Fibroblast of lung (primary cell): ENCODE data around the gene NEUROD1. TPM values are rescaled to one million over a fixed set of nuclear protein-coding genes. Genes with fewer than 3 reads are reported as not detected.

Experiments used
- DNase-seq, 2 donors: peaks; one replicate each; pipeline versions ENCODE4 v3.0.0 to v3.0.0-alpha.2; 2010; ENCODE audit warnings: low read depth in 2 of 2
- H2AFZ ChIP-seq: 2 replicates; pipeline ENCODE4 v1.5.1; 2012; ENCODE audit warnings: low read length, control low read depth, inconsistent platforms
- H3K27ac ChIP-seq: 2 replicates; pipeline ENCODE4 v1.5.1; 2011; ENCODE audit warnings: low read length, control low read depth; ENCODE audit not compliant: insufficient read depth
- H3K27me3 ChIP-seq: 2 replicates; pipeline ENCODE4 v1.5.1; 2011; ENCODE audit warnings: mild to moderate bottlenecking, low read length; ENCODE audit not compliant: control insufficient read depth, insufficient read depth
- H3K36me3 ChIP-seq: 2 replicates; pipeline ENCODE4 v1.5.1; 2011; ENCODE audit warnings: low read length; ENCODE audit not compliant: control insufficient read depth, insufficient read depth
- H3K4me1 ChIP-seq: 2 replicates; pipeline ENCODE4 v1.5.1; 2011; ENCODE audit warnings: low read length; ENCODE audit not compliant: control insufficient read depth, insufficient read depth; ENCODE audit errors: extremely low read depth
- H3K4me2 ChIP-seq: 2 replicates; pipeline ENCODE4 v1.5.1; 2011; ENCODE audit warnings: low read length, control low read depth; ENCODE audit not compliant: insufficient read depth; ENCODE audit errors: extremely low read depth
- H3K4me3 ChIP-seq, 4 experiments: fragments of 200-600 bp in 1 of 4; sonication (generic) in 1 of 4; replicated peaks in 1 of 4; 2 replicates each; pipeline ENCODE4 v1.5.1; 2011 to 2016; ENCODE audit warnings: low read length in 4 of 4, low read depth in 3 of 4, mild to moderate bottlenecking in 3 of 4, control low read depth in 2 of 4, inconsistent platforms in 1 of 4, mixed read lengths in 1 of 4; ENCODE audit not compliant: insufficient read depth in 1 of 4; ENCODE audit errors: control extremely low read depth in 1 of 4
- H3K79me2 ChIP-seq: 2 replicates; pipeline ENCODE4 v1.5.1; 2012; ENCODE audit warnings: mild to moderate bottlenecking, low read length, inconsistent platforms; ENCODE audit not compliant: control insufficient read depth, insufficient read depth
- H3K9ac ChIP-seq: 2 replicates; pipeline ENCODE4 v1.5.1; 2011; ENCODE audit warnings: mild to moderate bottlenecking, low read length, control low read depth; ENCODE audit not compliant: insufficient read depth
- H3K9me3 ChIP-seq: 2 replicates; pipeline ENCODE4 v1.5.1; 2012; ENCODE audit warnings: low read depth, low read length; ENCODE audit not compliant: control insufficient read depth, insufficient read depth
- H4K20me1 ChIP-seq: 2 replicates; pipeline ENCODE4 v1.5.1; 2011; ENCODE audit warnings: low read length; ENCODE audit not compliant: control insufficient read depth, insufficient read depth; ENCODE audit errors: extremely low read depth
- CTCF ChIP-seq, 2 donors: IDR thresholded peaks in 1 of 2; conservative IDR thresholded peaks in 1 of 2; 1 replicate in 1 of 2; 2 replicates in 1 of 2; pipeline ENCODE4 v1.5.1; 2011 to 2012; ENCODE audit warnings: low read length in 2 of 2, control low read depth in 1 of 2, inconsistent platforms in 1 of 2, low read depth in 1 of 2, mild to moderate bottlenecking in 1 of 2
- EZH2 ChIP-seq: IDR thresholded peaks from 2 replicates; pipeline ENCODE4 v1.5.1; 2012; ENCODE audit warnings: low read length, control low read depth, mild to moderate bottlenecking; ENCODE audit errors: missing control alignments
- polyA plus RNA-seq, 2 donors: library from polyadenylated mRNA; depleted of rRNA in 1 of 2; stranded (reverse) in 1 of 2; unstranded in 1 of 2; fragments of >200 nt; gene quantifications; 2 replicates each; pipeline ENCODE4 v1.2.1, GENCODE V29; 2011 to 2012; ENCODE audit warnings: missing spikeins in 1 of 2
- total RNA-seq: library from RNA; depleted of rRNA; stranded (reverse); fragments of >200 nt; gene quantifications from 2 replicates; pipeline ENCODE4 v1.2.1, GENCODE V29; 2014

The NEUROD1 gene
- total and polyA plus RNA-seq, 2 donors (not counting 1 experiment from before 2014, with no cell fraction given) = not detected

DNA sequence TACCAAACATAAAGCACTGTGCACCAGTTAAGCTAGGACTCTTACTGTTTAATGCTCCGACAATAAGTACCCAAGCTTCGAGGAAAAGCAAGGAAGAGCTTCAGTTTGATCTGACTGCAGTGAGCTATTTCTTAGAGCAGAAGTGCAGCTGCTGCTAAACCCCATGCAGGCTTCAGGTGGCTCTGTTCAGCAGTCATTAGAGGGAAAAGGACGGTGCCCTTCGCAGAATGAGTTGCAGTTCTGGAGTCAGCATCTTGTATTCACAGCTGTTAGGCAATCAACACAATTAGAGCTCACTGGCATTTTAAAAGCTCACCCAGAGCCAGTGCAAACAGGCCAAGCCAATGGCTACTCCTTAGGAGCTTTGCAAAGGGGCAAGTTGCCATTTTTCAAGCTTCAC, 21.9 kb downstream of the NEUROD1 start:
- TF ChIP-seq CTCF (conservative IDR thresholded peaks at IDR 0.05 in 1 of 2, IDR thresholded peaks at IDR 0.05 in 1 of 2; ENCODE audit: low read depth in 1 of 2, low read length in 2 of 2) (no peak), EZH2 (no peak)
- no peak overlapping the region for H3K4me3 ChIP-seq
- DNase-seq = no peak
- H3K9ac ChIP-seq = no peak overlapping the region
- no peak overlapping the region for H2AFZ ChIP-seq
- H3K9me3 ChIP-seq = no peaks in the 10 kb centered on the region
- H3K36me3 ChIP-seq = no peaks in the 10 kb centered on the region
- no peak overlapping the region for H3K4me2 ChIP-seq
- no peak overlapping the region for H3K27ac ChIP-seq
- H3K79me2 ChIP-seq = no peaks in the 10 kb centered on the region
- H4K20me1 ChIP-seq = no peaks in the 10 kb centered on the region
- peaks cover 14% of the 10 kb centered on the region for H3K27me3 ChIP-seq
- no peaks in the 10 kb centered on the region for H3K4me1 ChIP-seq

- peak overlapping the region in 3 of 4 experiments; percentile 54 to 64 (median 61) for H3K4me3 ChIP-seq
- no peaks in the 10 kb centered on the region for H4K20me1 ChIP-seq
- H3K9ac ChIP-seq = no peak overlapping the region
- H3K9me3 ChIP-seq = no peaks in the 10 kb centered on the region
- DNase-seq = no peak
- H3K27ac ChIP-seq = no peak overlapping the region
- H2AFZ ChIP-seq = no peak overlapping the region
- TF ChIP-seq CTCF (conservative IDR thresholded peaks at IDR 0.05 in 1 of 2, IDR thresholded peaks at IDR 0.05 in 1 of 2; ENCODE audit: low read depth in 1 of 2, low read length in 2 of 2) (no peak), EZH2 (no peak)
- H3K79me2 ChIP-seq = no peaks in the 10 kb centered on the region
- H3K36me3 ChIP-seq = no peaks in the 10 kb centered on the region
- peaks cover 14% of the 10 kb centered on the region for H3K27me3 ChIP-seq
- peak overlapping the region; percentile 85 for H3K4me2 ChIP-seq
- no peaks in the 10 kb centered on the region for H3K4me1 ChIP-seq
Measured at GRCh38 chr2:181657379-181657778, 22.9 kb downstream of the NEUROD1 start.

DNA sequence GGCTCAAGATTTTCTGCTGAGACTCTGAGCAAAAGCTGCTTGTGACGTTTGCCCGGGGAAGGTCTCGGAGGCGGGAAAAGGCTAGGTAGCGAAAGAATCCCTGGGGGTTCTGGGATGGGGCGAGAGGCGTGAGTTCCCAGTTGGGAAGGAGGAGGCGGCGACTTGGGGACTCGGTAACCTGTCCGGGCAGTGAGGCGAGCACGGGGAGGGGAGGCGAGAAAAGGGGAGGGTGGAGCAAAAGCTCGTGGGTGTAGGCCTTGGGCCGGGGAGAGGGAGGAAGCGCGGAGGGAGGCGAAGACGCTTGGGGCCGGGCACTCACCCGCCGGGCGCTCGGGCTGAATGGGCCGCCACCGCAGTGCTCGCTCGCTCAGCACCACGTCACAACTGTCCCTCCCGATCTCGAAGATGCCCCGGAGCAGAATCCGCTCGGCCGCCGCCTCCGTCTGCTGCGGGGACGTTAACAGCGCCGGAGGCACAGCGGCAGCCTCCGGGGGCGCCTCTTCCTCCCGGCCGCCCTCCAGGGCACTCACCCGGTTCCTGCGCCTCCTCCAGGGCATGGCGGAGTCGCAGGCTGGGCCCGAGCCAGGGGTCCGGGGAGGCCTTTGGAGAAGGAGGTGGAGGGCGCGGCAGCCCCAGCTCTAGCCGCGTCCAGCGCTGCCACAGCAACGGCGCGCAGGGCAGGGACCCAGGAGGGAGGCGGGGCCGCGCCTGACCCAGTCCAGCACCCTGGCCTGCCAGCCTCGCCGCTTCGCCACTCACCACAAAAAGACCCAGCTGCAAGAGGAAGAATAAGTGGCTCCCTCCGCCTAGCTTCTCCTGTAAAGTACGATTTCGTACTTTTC, 23.6 kb downstream of the NEUROD1 start, which contains the start of gene CERKL:
Gene CERKL (minus strand): TSS at position 656 of the 842 bp plus-strand sequence. CDS start 99 bp downstream, at position 557.
- Histone ChIP-seq H3K4me3 (peak within 1 kb of the TSS; percentile 53 to 64 (median 58)), H3K79me2 (no peaks in the 10 kb centered on the region), H2AFZ (peak within 1 kb of the TSS; percentile 64), H3K9me3 (no peaks in the 10 kb centered on the region), H3K27ac (no peak within 1 kb of the TSS), H3K9ac (no peak within 1 kb of the TSS), H3K27me3 (peaks cover 14% of the 10 kb centered on the region), H4K20me1 (no peaks in the 10 kb centered on the region), H3K36me3 (no peaks in the 10 kb centered on the region), H3K4me2 (peak within 1 kb of the TSS; percentile 85), H3K4me1 (no peaks in the 10 kb centered on the region)
- DNase-seq = peak; percentile 14 to 34
- TF ChIP-seq EZH2 = no peak
